GM21619 (cell line): ENCODE measurements around the gene SLC5A6.
"Not testable (repeated sequence)": the region's sequence is repeated elsewhere in the genome, so short reads cannot be mapped to it uniquely, and the experiment has no call there.

Experiments
- ATAC-seq: cut with Tn5 transposase; IDR thresholded peaks from one replicate; pipeline ENCODE4 v1.9.1; 2021; ENCODE audit not compliant: unreplicated experiment

Gene SLC5A6

DNA sequence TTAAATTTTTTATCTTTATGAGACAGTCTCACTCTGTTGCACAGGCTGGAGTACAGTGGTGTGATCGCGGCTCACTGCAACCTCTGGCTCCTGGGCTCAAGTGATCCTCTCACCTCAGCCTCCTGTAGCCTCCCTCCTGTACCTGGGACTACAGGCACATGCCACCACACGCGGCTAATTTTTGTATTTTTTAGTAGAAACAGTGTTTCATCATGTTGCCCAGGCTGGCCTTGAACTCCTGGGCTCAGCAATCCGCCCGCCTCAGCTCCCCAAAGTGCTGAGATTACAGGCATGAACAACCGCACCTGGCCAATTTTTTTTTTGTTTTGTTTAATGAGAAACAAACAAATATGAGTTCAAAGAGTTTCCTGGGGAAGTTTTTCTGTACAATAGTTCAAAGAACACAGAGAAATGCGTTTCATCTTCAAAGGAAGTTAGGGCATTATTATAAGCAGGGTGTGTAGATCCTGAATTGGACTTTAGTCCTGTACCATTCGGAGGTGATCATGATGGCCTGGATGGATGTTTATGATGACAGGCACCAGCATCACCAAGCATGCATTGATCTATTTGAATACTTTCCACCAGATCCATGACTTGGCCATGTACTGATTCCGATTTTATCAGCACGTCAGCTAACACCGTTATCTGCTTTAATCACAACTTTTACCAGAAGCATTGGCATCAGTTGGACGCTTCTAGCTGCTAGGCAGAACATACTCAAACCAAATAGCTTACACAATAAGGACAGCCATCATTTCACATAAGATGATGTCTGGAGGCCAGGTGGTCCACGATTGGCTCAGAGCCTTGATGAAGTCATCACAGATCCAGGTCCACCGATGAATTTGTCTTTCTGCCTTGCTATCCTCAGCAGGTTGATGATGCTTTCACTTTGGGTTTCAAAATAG, 34.4 kb downstream of the SLC5A6 start:
- no peak for ATAC-seq

DNA sequence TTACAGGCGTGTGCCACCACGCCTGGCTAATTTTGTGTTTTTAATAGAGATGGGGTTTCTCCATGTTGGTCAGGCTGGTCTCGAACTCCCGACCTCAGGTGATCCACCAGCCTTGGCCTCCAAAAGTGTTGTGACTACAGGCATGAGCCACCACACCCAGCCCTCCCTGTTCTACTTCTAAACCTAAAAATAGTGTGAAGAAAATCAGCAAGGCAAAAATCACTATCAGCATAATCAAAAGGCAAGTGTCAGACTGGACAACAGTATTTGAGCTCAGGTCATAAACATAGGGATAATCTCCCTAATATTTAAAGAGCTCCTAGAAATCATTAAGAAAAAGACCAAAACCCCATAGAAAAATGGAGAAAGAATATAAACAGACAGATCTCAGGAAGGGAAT, 36.3 kb downstream of the SLC5A6 start:
- not testable (repeated sequence) for ATAC-seq

DNA sequence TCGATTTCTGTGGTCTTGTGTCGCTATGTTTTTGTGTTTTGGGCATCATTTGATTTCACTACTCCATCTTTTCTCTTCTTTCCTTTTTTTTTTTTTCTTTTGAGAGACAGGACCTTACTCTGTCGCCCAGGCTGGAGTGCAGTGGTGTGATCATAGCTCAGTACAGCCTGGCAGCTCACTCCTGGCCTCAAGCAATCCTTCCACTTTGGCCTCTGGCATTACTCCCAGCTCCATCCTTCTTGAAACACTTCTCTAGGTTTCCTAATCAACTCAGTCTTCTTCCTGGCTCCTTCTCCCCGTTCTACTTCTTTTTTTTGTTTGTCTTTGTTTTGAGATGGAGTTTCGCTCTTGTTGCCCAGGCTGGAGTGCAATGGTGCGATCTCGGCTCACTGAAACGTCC, 36.7 kb downstream of the SLC5A6 start:
- no peak for ATAC-seq

DNA sequence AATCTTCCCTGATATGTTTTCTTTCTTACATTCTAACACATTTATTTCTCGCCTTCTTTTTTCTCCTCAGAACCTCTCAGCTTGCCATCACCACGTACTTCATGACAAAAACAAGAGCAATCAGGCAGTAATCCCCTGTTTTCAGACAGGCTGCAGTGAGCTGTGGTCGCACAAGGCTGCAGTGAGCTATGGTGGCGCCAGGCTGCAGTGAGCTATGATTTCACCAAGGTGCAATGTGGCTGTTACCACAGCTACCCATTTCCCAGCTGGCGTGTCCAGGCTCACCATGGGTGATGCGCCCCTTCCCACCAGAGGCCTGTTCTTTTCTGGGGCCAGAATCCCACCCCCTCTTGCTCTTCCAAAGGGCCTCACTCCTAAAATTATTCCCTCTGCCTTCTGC, 37.4 kb downstream of the SLC5A6 start:
- no peak for ATAC-seq

DNA sequence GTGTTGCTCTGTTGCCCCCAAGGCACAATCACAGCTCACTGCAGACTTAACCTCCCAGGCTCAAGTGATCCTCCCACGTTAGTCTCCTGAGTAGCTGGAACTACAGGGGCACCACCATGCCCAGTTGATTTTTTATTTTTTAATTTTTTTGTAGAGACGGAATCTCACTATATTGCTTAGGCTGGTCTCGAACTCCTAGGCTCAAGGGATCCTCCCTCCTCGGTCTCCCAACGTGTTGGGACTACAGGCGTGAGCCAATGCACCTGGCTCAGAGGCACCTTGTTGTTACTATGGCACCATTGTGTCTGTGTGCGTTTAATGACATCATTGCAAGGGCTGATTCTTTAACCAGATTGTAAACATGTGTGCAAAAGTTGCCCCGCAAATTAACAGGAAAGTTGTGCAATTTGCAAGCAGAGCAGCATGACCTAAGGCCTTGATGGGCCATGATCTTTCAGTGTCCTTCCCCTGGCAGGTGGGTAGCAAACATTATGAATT, 40.7 kb downstream of the SLC5A6 start:
- ATAC-seq = no peak

DNA sequence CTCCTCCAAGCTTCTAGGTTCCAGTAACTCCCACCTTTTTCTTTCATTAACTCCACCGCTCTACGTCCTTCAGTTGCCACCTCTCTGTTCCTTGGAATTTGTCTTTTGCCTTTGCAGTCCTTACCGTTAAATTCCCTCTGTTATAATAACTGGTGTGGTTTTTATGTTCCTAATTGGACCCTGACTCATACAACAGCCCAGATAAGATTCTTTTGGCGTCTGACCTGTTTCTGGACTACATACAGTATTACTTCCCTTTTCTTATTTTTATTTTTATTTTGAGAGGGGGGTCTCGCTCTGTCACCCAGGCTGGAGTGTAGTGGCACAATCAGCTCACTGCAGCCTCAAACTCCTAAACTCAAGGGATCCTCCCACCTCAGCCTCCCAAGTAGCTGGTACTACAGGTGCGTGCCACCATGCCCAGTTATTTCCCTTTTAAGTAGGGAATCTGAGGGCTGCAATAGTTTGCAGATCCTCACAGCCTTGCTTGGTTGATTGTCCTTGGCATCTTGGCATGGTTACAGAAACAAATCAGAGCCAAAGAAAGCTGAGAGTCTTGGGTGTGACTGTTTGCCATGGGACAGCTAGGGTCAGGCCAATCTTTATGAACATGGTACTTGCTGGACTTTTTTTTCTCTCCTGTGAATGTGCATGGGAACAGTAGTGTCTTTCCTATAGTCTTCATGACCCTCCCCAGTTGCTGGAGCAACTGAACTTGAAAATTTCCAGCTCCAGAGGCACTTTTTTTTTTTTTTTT, 41.3 kb downstream of the SLC5A6 start:
- ATAC-seq = no peak

DNA sequence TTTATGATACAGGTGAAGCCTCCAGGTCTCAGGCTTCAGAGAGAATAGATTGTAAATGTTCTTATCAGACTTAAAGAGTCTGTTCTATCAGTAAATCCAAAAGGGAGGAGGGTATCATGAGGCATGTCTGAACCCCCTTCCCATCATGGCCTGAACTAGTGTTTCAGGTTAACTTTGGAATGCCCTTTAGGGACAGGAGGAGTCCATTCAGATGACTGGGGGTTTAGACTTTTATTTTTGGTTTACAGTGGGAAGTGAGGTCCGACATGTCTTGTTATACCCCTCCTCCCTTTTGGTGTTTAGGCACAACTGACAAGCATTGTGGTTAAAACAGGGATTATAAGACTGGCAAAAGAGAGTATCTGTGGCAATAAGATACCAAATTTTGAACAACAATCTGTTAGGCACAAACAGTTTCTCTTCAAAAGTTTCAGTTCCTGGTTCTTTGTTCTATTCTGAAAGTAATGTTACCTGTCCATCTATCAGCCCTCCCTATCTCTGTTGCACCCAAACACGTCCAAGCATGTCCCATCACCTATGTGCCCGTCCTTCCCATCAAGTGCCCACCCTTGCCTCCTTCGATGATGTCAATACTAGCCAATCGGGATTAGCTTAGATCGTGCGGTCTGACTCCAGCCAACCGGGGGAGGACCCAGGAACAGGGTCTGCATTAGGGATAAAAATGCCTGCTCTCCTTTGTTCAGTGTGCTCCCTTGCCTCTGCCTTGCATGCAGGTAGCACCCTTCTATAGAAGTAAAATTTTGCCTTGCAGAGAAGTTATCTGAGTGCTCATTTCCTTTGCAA, 46.9 kb downstream of the SLC5A6 start:
- no peak for ATAC-seq

DNA sequence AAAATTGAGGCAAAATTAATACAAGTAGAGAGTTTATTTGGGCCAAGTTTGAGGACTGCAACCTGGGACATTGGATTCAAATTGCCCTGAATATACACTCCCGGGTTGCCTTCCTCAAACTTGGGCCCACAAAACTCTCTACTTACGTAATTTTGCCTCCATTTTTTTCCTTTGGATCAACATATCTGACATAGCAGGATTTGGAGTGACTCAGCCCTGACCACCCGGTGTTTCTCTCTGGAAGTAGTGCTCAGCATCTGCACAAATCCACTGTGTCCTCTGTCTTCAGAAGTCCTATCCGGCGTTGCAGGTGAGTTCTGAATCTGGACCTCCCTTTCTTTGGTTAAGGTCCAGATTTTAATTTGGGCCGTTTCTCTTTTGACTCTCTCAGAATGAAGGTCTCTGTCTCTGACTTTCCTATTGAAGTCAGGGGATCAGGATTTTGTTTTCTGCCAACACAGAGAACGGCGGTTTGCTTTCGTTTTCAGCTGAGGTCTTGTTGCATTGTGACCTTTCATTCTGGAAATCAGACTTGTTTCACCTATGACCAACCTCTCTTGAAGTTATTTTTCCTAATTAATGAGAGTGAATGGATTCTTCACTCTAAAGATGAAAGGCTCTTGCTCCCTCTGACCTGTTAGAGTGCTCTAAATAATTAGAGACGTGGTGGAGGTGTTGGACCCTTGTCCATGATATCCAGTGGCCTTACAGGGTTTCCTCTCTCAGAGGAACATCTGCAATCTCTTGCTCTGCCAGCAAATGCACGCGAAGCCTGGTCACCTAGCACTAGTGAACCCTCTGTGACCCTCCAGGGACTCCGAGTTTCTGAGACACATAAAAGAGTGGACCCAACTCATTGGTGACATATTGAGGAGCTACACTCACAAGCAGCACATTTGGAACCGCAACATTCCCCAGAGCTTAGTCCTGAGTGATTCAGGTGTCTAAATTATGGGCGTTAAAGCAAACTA, 49.6 kb downstream of the SLC5A6 start:
- ATAC-seq = no peak

DNA sequence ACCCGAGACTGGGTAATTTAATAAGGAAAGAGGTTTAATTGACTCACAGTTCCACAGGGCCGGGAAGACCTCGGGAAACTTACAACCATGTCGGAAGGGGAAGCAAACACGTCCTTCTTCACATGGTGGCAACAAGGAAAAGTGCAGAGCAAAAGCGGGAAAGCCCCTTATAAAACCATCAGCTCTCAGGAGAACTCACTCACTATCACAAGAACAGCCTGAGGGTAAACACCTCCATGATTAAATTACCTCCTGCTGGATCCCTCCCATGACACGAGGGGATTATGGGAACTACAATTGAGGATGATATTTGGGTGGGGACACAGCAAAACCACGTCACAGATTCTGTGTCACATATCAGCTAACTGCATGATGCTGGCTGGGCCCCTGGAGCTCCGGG, 51.9 kb downstream of the SLC5A6 start:
- no peak for ATAC-seq

DNA sequence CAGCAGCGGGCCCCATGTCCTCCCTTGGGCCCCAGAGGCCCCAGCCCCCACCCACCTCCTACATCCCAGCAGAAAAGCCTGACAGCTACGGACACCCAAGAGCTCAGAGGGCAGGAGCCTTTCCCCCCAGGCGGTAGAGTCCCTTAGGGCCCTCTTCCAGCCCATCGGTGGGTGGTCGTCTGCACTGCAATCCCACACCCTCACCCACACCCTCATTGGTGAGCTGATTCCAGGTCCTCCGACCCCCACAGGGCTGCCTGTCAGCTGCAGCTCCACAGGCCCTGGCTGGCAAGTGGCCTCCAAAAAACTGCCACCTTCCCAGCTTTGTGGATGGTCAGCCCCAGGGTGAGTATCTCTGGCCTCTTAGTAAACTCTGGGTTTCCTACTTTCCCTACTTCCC, 52.8 kb downstream of the SLC5A6 start:
- no peak for ATAC-seq

DNA sequence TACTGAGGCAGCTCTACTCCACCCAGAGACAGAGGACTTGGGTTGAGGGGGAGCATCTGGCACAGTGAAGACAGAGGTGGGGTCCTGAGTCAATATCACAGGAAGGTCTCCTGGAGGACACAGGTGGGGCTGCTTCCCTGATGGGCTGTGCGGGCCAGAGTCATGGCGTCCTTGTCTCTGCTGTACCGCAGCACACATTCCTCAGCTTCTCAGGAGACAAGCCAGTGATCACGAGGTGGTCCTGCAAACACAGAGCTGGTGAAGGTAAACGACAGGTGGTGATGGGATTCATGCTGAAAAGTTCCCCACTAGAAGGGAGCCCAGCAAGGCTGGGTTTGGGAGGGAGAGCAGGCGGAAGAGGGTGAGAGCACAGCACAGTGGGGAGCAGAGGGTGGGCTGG, 53.6 kb downstream of the SLC5A6 start:
- ATAC-seq = no peak

DNA sequence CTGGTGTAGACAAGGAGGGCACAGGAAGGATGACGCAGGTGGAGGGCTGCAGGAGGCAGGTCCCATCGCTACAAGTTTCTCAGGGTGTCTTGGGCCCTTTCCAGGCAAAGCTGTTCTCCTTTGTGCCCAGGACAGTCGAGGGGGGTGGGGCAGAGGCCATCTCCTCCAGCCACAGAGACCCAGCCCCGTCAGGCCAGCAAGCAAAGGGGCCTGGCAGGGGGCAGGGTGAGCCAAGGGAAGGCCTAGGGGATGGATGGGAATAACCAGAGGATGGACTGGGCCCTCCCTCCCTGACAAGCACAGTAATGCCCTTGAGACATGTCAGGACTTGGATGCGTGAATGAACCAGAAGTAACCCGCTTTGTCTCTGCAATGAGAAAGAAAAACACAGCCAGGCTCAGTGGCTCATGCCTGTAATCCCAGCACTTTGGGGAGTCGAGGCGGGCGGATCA, 57.0 kb downstream of the SLC5A6 start:
- ATAC-seq = no peak

DNA sequence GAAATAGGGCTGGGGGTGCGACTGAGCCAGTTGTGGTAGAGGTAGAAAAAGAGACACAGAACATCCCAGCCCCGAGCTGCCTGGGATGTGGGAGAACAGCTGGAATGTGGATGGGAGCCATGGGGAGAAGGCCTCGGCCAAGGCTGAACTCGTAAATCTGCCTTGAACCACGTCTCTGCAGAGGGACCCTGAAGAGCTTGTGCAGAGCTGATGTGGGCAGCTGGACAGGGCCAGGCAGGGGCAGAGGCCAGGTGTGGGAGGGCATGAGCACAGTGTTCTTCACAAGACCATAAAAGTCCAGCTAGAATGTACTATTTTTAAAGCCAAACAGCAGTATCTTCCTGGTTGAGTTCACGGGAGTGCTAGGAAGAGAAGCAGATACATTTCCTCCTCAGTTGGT, 57.6 kb downstream of the SLC5A6 start:
- no peak for ATAC-seq

DNA sequence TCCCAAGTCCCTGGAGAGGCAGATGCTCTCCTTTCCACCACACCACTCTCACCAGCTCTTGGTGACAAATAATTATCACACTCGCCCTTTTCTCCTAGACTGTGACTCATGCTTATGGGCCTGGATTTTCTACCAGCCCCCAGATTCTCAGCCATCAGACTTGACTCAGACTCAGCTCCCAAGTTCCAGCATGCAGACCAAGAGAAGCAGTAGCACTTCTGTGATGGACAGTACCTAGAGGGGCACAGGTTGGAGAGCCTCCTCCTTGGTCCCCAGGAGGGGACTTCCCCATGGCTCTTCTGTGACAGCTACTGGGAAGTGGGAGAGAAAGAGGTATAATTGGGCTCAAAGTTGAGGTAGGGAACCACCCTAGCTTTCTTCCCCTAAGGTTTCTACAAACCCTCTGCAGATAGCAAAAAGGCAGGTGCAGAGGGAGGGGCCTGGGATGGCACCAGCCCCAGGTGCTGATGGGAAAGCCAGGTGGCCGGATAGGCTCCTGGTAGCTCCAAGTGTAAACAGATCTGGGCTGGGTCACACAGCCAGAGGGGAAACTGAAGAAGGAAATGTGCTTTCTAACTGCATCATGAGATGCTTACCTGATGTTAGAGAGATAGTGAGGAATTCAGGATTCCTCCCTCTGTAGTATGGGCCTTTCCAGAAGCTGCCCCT, 59.1 kb downstream of the SLC5A6 start:
- ATAC-seq = no peak

DNA sequence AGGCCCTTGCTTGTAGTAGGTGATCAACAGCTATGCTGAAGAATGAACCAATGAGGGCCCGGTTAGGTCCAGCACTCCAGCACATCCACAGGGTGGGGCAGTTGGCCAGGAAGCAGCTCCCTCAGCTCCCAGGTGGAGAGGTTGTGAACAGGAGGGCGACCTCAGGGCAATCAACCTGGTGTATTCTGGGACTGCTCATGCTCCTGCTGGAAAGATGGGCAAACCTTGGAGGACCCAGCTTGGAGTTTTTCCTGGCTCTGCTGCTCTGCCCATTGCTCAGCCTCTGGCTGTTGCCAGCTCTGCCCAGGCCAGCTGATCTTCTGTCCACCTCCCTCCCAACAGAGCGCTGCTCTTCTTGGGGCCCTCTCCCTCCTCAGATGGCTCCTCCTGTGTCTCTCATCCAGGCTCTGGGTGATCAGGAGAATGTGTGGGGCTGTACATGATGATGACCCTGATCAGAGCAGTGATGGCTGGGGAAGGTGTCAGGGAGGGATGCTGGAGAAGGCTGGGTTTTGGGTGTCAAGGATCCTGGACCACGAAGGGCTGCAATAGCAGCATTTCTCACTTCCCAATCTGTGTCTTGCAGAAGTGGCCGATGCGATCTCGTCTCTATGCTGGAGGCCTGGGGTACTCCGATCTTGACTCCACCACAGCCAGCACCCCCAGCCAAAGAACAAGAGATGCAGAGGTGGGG, 59.8 kb downstream of the SLC5A6 start:
- no peak for ATAC-seq

DNA sequence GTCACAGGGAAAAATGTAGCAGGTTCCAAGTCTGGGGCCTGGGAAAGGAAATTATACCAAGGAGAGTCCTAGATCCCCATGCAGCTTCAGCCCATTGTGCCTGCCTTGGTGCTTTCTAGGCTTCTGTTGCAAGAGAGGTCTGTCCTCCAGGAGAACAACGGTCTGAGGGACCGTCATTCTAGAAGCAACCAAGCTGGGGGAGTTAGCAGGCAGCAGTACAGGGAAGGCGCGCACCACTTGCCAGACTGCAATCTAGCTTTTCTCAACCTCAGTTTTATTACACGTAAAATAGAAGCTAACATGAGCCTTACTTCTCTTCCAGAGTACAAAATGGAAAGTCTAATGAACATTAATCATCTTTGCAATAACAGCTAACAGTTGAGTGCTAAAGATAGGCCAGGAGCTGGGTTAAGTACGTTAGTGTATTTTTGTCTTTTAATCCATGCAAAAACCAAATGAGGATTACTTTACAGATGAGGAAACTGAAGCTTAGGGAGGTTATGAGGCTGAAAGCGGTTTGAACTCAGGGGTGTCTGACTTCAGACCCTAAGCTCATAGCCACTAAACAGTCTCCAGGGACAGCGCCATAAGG, 61.3 kb downstream of the SLC5A6 start:
- ATAC-seq = no peak
